H9 (cell line): ENCODE measurements around the gene ACP3. TPM values are rescaled to one million over a fixed set of nuclear protein-coding genes. Genes with fewer than 3 reads are reported as not detected.

ENCODE experiments used
- DNase-seq: peaks from one replicate; pipeline ENCODE4 v3.0.0-alpha.2; 2017
- H2AFZ ChIP-seq: one replicate; pipeline ENCODE4 v1.6.1; 2013; ENCODE audit warnings: mild to moderate bottlenecking, low read length, control low read depth, moderate library complexity
- H2AK5ac ChIP-seq: 2 replicates; pipeline ENCODE4 v1.6.1; 2013; ENCODE audit warnings: low read length, control low read depth, mixed read lengths; ENCODE audit not compliant: insufficient read length
- H2BK120ac ChIP-seq: one replicate; pipeline ENCODE4 v1.6.1; 2013; ENCODE audit warnings: low read depth, mild to moderate bottlenecking, low read length, control low read depth, inconsistent platforms; ENCODE audit not compliant: poor library complexity, severe bottlenecking
- H2BK12ac ChIP-seq: 2 replicates; pipeline ENCODE4 v1.6.1; 2013; ENCODE audit warnings: low read length, control low read depth, mixed read lengths, low read depth; ENCODE audit not compliant: insufficient read length
- H2BK15ac ChIP-seq: 2 replicates; pipeline ENCODE4 v1.6.1; 2013; ENCODE audit warnings: low read depth, low read length, control low read depth
- H2BK20ac ChIP-seq: one replicate; pipeline ENCODE4 v1.6.1; 2013; ENCODE audit warnings: low read depth, mild to moderate bottlenecking, low read length, control low read depth, inconsistent platforms; ENCODE audit not compliant: poor library complexity, severe bottlenecking
- H2BK5ac ChIP-seq: 2 replicates; pipeline ENCODE4 v1.6.1; 2013; ENCODE audit warnings: low read length, control low read depth, mixed read lengths; ENCODE audit not compliant: insufficient read length
- H3K14ac ChIP-seq: 2 replicates; pipeline ENCODE4 v1.6.1; 2013; ENCODE audit warnings: low read length, control low read depth; ENCODE audit not compliant: insufficient read depth
- H3K18ac ChIP-seq: 2 replicates; pipeline ENCODE4 v1.6.1; 2013; ENCODE audit warnings: low read depth, mild to moderate bottlenecking, mixed read lengths, low read length, control low read depth; ENCODE audit not compliant: insufficient read length
- H3K23ac ChIP-seq: 2 replicates; pipeline ENCODE4 v1.6.1; 2013; ENCODE audit warnings: low read length, control low read depth, mixed read lengths, low read depth; ENCODE audit not compliant: insufficient read length
- H3K23me2 ChIP-seq: 2 replicates; pipeline ENCODE4 v1.6.1; 2013; ENCODE audit warnings: low read depth, mild to moderate bottlenecking, mixed read lengths, low read length, control low read depth; ENCODE audit not compliant: insufficient read length, poor library complexity, severe bottlenecking
- H3K27ac ChIP-seq: 2 replicates; pipeline ENCODE4 v1.5.1; 2013; ENCODE audit warnings: low read length, control low read depth, mixed read lengths, low read depth; ENCODE audit not compliant: insufficient read length
- H3K27me3 ChIP-seq: 2 replicates; pipeline ENCODE4 v1.6.1; 2013; ENCODE audit warnings: low read length, control low read depth, inconsistent platforms; ENCODE audit not compliant: insufficient read depth
- H3K4ac ChIP-seq: 2 replicates; pipeline ENCODE4 v1.6.1; 2013; ENCODE audit warnings: low read depth, mild to moderate bottlenecking, control low read depth, inconsistent platforms, low read length, moderate library complexity
- H3K4me1 ChIP-seq: 2 replicates; pipeline ENCODE4 v1.6.1; 2013; ENCODE audit warnings: low read length, control low read depth, inconsistent platforms; ENCODE audit not compliant: insufficient read depth
- H3K4me2 ChIP-seq: 2 replicates; pipeline ENCODE4 v1.6.1; 2013; ENCODE audit warnings: low read length, control low read depth, mixed read lengths; ENCODE audit not compliant: insufficient read length, insufficient read depth
- H3K56ac ChIP-seq: 2 replicates; pipeline ENCODE4 v1.6.1; 2013; ENCODE audit warnings: low read depth, mild to moderate bottlenecking, mixed read lengths, low read length, control low read depth; ENCODE audit not compliant: insufficient read length
- H3K79me1 ChIP-seq: 2 replicates; pipeline ENCODE4 v1.6.1; 2013; ENCODE audit warnings: low read depth, mild to moderate bottlenecking, moderate library complexity, low read length, control low read depth, inconsistent platforms; ENCODE audit not compliant: insufficient read depth, poor library complexity, severe bottlenecking
- H3K79me2 ChIP-seq: 2 replicates; pipeline ENCODE4 v1.6.1; 2013; ENCODE audit warnings: low read length, control low read depth, inconsistent platforms; ENCODE audit not compliant: insufficient read depth
- H3K9ac ChIP-seq: 2 replicates; pipeline ENCODE4 v1.6.1; 2013; ENCODE audit warnings: low read length, control low read depth, mixed read lengths; ENCODE audit not compliant: insufficient read length; ENCODE audit errors: extremely low read depth
- H3K9me3 ChIP-seq: one replicate; pipeline ENCODE4 v1.6.1; 2013; ENCODE audit warnings: low read depth, low read length, inconsistent platforms; ENCODE audit not compliant: control insufficient read depth
- H3T11ph ChIP-seq: one replicate; pipeline ENCODE4 v1.6.1; 2013; ENCODE audit warnings: mild to moderate bottlenecking, low read length, control low read depth, inconsistent platforms
- H4K20me1 ChIP-seq: one replicate; pipeline ENCODE4 v1.6.1; 2013; ENCODE audit not compliant: control insufficient read depth, insufficient read length, insufficient read depth
- H4K5ac ChIP-seq: 2 replicates; pipeline ENCODE4 v1.6.1; 2013; ENCODE audit warnings: low read depth, mild to moderate bottlenecking, mixed read lengths, low read length, control low read depth; ENCODE audit not compliant: insufficient read length
- H4K8ac ChIP-seq: replicated peaks from 2 replicates; pipeline ENCODE4 v1.6.1; 2013; ENCODE audit warnings: low read length, control low read depth, mixed read lengths, low read depth; ENCODE audit not compliant: insufficient read length
- H4K91ac ChIP-seq: 2 replicates; pipeline ENCODE4 v1.6.1; 2013; ENCODE audit warnings: low read depth, mild to moderate bottlenecking, moderate library complexity, mixed read lengths, low read length, control low read depth; ENCODE audit not compliant: insufficient read length
- H3K27ac Mint-ChIP-seq, 3 experiments: 2 replicates in 2 of 3; 3 replicates in 1 of 3; pipeline ENCODE4 v1.8.0; 2020 to 2021; ENCODE audit warnings: mixed read lengths in 3 of 3, mild to moderate bottlenecking in 1 of 3, moderate library complexity in 1 of 3
- H3K27me3 Mint-ChIP-seq: 2 replicates; pipeline ENCODE4 v1.8.0; 2021; ENCODE audit warnings: low read depth, mild to moderate bottlenecking, moderate library complexity, mixed read lengths
- H3K36me3 Mint-ChIP-seq, 3 experiments: 2 replicates in 2 of 3; 3 replicates in 1 of 3; pipeline ENCODE4 v1.8.0; 2020 to 2021; ENCODE audit warnings: low read depth in 3 of 3, mixed read lengths in 3 of 3; ENCODE audit not compliant: insufficient read depth in 1 of 3
- H3K4me1 Mint-ChIP-seq, 2 experiments: 2 replicates each; pipeline ENCODE4 v1.8.0; 2020; ENCODE audit warnings: mixed read lengths in 2 of 2
- H3K4me3 Mint-ChIP-seq, 2 experiments: 2 replicates in 1 of 2; 3 replicates in 1 of 2; pipeline ENCODE4 v1.8.0; 2020 to 2021; ENCODE audit warnings: mild to moderate bottlenecking in 2 of 2, mixed read lengths in 2 of 2, moderate library complexity in 1 of 2
- H3K9me3 Mint-ChIP-seq, 2 experiments: 2 replicates in 1 of 2; 3 replicates in 1 of 2; pipeline ENCODE4 v1.8.0; 2020; ENCODE audit warnings: mild to moderate bottlenecking in 2 of 2, mixed read lengths in 2 of 2, moderate library complexity in 1 of 2
- CTCF ChIP-seq: fragments of 200-600 bp; sonication (generic); conservative IDR thresholded peaks from 3 replicates; pipeline ENCODE4 v1.8.0; 2021; ENCODE audit warnings: antibody characterized with exemption, mild to moderate bottlenecking
- WGBS: extraction: QIAGEN DNeasy Blood & Tissue Kit; methylation state at CpG from one replicate; pipeline ENCODE4 v1.1.7; 2013; ENCODE audit warnings: missing lambda C conversion rate, low lambda C conversion rate, mixed read lengths; ENCODE audit not compliant: insufficient read length; ENCODE audit errors: extremely low coverage; 5-methylcytosine and 5-hydroxymethylcytosine counted together
- total RNA-seq: library from RNA; stranded (reverse); gene quantifications from 2 replicates; pipeline ENCODE4 v1.2.1, GENCODE V29; 2021

The ACP3 gene
- total RNA-seq, 1 experiment from 2014 or later, result 0.17 TPM

GRCh38 chr3:132407025-132407424 lies 89.8 kb downstream of the ACP3 start:
- H3K23me2 ChIP-seq, result no peaks in the 10 kb centered on the region
- H3K4me1 ChIP-seq, result no peaks in the 10 kb centered on the region
- Mint-ChIP-seq H3K4me3 (no peak overlapping the region), H3K4me1 (peaks cover 0 to 3% of the 10 kb centered on the region in 2 experiments; a peak in 2 of 4 replicates), H3K9me3 (no peaks in the 10 kb centered on the region), H3K27me3 (no peaks in the 10 kb centered on the region), H3K27ac (no peak overlapping the region), H3K36me3 (no peaks in the 10 kb centered on the region)
- no peak overlapping the region for H2BK15ac ChIP-seq
- no peak overlapping the region for H4K91ac ChIP-seq
- H3K9ac ChIP-seq, result no peak overlapping the region
- no peak overlapping the region for H3K4me2 ChIP-seq
- H3K14ac ChIP-seq, result no peak overlapping the region
- no peaks in the 10 kb centered on the region for H3K79me2 ChIP-seq
- no peak overlapping the region for H2BK20ac ChIP-seq
- no peak overlapping the region for H3T11ph ChIP-seq
- no peaks in the 10 kb centered on the region for H3K27me3 ChIP-seq
- H4K20me1 ChIP-seq, result no peaks in the 10 kb centered on the region
- no peaks in the 10 kb centered on the region for H3K9me3 ChIP-seq
- H4K8ac ChIP-seq, result no peak overlapping the region
- no peak for DNase-seq
- no peak overlapping the region for H3K18ac ChIP-seq
- H3K56ac ChIP-seq, result no peak overlapping the region
- no peak overlapping the region for H2BK5ac ChIP-seq
- TF ChIP-seq CTCF, result no peak
- no peak overlapping the region for H2AFZ ChIP-seq
- H3K4ac ChIP-seq, result no peak overlapping the region
- H2AK5ac ChIP-seq, result no peak overlapping the region
- H2BK120ac ChIP-seq, result no peak overlapping the region
- no peak overlapping the region for H3K27ac ChIP-seq
- H2BK12ac ChIP-seq, result no peak overlapping the region
- no peak overlapping the region for H3K23ac ChIP-seq
- no peak overlapping the region for H4K5ac ChIP-seq
- no peaks in the 10 kb centered on the region for H3K79me1 ChIP-seq
- WGBS, result no CpG with 5 or more reads among the region's 2 CpGs

Other genes starting within 250 kb of the ACP3 start
- 16.6 and 18.1 TPM in 2 replicates for gene DNAJC13, start 100.1 kb downstream of the ACP3 start, total RNA-seq